ENCODE results near the gene G0S2.
"Not testable (repeated sequence)": the region's sequence is repeated elsewhere in the genome, so short reads cannot be mapped to it uniquely, and the experiment has no call there.

- not testable (repeated sequence) for TF ChIP-seq POLR2A (IDR thresholded peaks at IDR 0.05)
- TF ChIP-seq, protein P1, sequence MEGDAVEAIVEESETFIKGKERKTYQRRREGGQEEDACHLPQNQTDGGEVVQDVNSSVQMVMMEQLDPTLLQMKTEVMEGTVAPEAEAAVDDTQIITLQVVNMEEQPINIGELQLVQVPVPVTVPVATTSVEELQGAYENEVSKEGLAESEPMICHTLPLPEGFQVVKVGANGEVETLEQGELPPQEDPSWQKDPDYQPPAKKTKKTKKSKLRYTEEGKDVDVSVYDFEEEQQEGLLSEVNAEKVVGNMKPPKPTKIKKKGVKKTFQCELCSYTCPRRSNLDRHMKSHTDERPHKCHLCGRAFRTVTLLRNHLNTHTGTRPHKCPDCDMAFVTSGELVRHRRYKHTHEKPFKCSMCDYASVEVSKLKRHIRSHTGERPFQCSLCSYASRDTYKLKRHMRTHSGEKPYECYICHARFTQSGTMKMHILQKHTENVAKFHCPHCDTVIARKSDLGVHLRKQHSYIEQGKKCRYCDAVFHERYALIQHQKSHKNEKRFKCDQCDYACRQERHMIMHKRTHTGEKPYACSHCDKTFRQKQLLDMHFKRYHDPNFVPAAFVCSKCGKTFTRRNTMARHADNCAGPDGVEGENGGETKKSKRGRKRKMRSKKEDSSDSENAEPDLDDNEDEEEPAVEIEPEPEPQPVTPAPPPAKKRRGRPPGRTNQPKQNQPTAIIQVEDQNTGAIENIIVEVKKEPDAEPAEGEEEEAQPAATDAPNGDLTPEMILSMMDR (IDR thresholded peaks at IDR 0.05): not testable (repeated sequence)
These were observed 25.5 kb downstream of the G0S2 start for GRCh38 chr1:209700686-209701085.
